HG03558 (cell line): Measurements from ENCODE around the gene ZNF701.
"Not testable (repeated sequence)": the region's sequence is repeated elsewhere in the genome, so short reads cannot be mapped to it uniquely, and the experiment has no call there.

Source experiments
- ATAC-seq: cut with Tn5 transposase; IDR thresholded peaks from one replicate; pipeline ENCODE4 v1.9.1; 2021; ENCODE audit warnings: moderate number of reproducible peaks; ENCODE audit not compliant: unreplicated experiment; ENCODE audit errors: extremely low read depth

The ZNF701 gene

GRCh38 chr19:52570000-52570861 is at the start of gene ZNF701:
Gene ZNF701 (plus strand): TSS chr19:52570287. CDS start chr19:52574148, 3,861 bp downstream.
- ATAC-seq = peak; percentile 86

GRCh38 chr19:52522551-52522950 is 47.5 kb upstream of the ZNF701 start:
- ATAC-seq = no peak

- no peak for ATAC-seq
Observed at GRCh38 chr19:52524086-52524485, 46.0 kb upstream of the ZNF701 start.

GRCh38 chr19:52527134-52527955 is 42.7 kb upstream of the ZNF701 start, which contains the start of gene ZNF808:
Gene ZNF808 (plus strand): TSS chr19:52527668. CDS start chr19:52543285, 15,617 bp downstream.
- peak; percentile 61 for ATAC-seq

- ATAC-seq = no peak
Observed at GRCh38 chr19:52527956-52528351, 42.1 kb upstream of the ZNF701 start.

- ATAC-seq = no peak
Observed at GRCh38 chr19:52532480-52532879, 37.6 kb upstream of the ZNF701 start.

- no peak for ATAC-seq
Observed at GRCh38 chr19:52533901-52534300, 36.2 kb upstream of the ZNF701 start.

- not testable (repeated sequence) for ATAC-seq
Observed at GRCh38 chr19:52535385-52535770, 34.7 kb upstream of the ZNF701 start.

GRCh38 chr19:52535771-52536447 is 34.2 kb upstream of the ZNF701 start:
- ATAC-seq = no peak

- ATAC-seq = no peak
Observed at GRCh38 chr19:52536448-52536800, 33.7 kb upstream of the ZNF701 start.

GRCh38 chr19:52538815-52539214 is 31.3 kb upstream of the ZNF701 start:
- not testable (repeated sequence) for ATAC-seq

GRCh38 chr19:52541176-52541575 is 28.9 kb upstream of the ZNF701 start:
- ATAC-seq = not testable (repeated sequence)

- ATAC-seq = no peak
Observed at GRCh38 chr19:52541608-52542007, 28.5 kb upstream of the ZNF701 start.

- ATAC-seq = not testable (repeated sequence)
Observed at GRCh38 chr19:52542541-52542940, 27.5 kb upstream of the ZNF701 start.

GRCh38 chr19:52542984-52543664 is 27.0 kb upstream of the ZNF701 start:
- no peak for ATAC-seq

GRCh38 chr19:52554216-52554971 is 15.7 kb upstream of the ZNF701 start:
- no peak for ATAC-seq

GRCh38 chr19:52557231-52557995 is 12.7 kb upstream of the ZNF701 start:
- ATAC-seq = no peak

- not testable (repeated sequence) for ATAC-seq
Observed at GRCh38 chr19:52558732-52559445, 11.2 kb upstream of the ZNF701 start.
